Ovary (tissue), 3 donors: ENCODE measurements around the gene AUH.

Experiments used
- EP300 ChIP-seq: sonication (generic); formaldehyde crosslinking; IDR thresholded peaks from one replicate; pipeline ENCODE4 v1.6.1; 2017; ENCODE audit warnings: antibody characterized with exemption
- TF ChIP-seq, protein P1 (sequence below), 3 donors: fragments of 450-650 bp in 2 of 3; fragments of 200-600 bp in 1 of 3; IDR thresholded peaks; one replicate each; pipeline versions ENCODE4 v1.5.1 to v1.8.0; 2016 to 2022; ENCODE audit warnings: antibody characterized with exemption in 3 of 3, mild to moderate bottlenecking in 1 of 3
- donor health status: DM: no; HTN: no; CAD: no.

DNA sequence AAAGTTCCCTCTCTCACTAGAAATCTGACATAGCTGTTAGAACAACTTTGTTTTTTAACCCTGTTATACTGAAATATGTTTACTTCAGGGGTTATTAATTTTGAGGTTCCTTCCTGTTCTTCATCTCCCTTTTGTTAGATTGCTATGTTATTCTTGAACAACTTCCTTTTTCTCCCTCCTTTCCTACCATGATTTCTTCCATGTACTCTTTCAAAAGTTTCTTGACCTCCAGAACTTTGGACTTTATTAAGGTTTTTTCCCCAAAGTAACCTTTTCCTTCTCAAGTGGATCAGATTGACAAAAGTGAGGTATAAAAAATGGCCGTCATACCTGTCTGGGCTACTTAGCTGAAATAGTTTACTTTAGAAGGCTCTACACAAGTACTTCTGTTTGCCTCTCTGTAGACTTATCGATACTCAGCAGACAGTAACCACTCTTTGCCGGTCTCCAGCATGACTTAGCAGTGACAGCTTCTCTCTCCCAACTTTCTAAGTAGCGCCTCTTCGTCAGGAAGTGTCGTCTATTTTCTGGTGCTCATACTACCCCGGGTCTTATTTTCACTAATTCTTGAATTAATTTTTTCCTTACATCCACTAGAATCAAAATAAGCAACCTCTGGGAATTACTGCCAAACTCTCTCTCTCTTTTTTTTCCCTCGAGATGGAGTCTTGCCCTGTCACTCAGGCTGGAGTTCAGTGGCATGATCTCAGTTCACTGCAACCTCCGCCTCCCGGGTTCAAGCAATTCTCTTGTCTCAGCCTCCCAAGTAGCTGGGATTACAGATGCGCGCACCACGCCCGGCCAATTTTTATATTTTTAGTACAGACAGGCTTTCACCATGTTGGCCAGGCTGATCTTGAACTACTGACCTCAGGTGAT lies 42.2 kb upstream of the AUH start:
- TF ChIP-seq, protein P1, sequence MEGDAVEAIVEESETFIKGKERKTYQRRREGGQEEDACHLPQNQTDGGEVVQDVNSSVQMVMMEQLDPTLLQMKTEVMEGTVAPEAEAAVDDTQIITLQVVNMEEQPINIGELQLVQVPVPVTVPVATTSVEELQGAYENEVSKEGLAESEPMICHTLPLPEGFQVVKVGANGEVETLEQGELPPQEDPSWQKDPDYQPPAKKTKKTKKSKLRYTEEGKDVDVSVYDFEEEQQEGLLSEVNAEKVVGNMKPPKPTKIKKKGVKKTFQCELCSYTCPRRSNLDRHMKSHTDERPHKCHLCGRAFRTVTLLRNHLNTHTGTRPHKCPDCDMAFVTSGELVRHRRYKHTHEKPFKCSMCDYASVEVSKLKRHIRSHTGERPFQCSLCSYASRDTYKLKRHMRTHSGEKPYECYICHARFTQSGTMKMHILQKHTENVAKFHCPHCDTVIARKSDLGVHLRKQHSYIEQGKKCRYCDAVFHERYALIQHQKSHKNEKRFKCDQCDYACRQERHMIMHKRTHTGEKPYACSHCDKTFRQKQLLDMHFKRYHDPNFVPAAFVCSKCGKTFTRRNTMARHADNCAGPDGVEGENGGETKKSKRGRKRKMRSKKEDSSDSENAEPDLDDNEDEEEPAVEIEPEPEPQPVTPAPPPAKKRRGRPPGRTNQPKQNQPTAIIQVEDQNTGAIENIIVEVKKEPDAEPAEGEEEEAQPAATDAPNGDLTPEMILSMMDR (IDR thresholded peaks at IDR 0.05) = no peak
- no peak for TF ChIP-seq EP300
